Measurements from ENCODE around the gene PBX4. TPM values are rescaled to one million over a fixed set of nuclear protein-coding genes. Genes with fewer than 3 reads are reported as not detected.

Gene PBX4
- total and polyA plus RNA-seq, 2 of the 8 experiments (the other 6 are each of a cell fraction or from before 2014, with no cell fraction given) = 3.4 to 3.8 TPM

DNA sequence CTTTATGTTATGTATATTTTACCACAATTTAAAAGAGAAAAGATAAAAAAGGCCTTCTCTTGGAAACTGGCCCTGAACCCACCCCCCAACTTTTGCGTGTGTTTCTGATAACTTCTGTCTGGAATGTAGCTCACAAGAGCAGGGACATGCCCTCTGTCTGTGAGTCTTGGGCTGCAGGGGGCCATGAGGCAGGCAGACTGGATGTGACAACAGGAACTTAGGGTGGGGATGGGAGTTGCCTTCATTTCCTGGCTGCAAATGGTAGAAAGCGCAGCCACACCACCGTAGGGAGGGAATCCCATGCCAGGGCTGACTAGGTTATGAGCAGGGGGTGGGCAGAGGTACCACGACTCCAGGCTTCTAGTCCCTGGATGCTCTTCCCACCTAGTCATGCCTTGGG, 58.6 kb downstream of the PBX4 start (continued):
- TF ChIP-seq BRCA1 (IDR thresholded peaks at IDR 0.05; ENCODE audit: low read depth, low read length) (no peak), PHF8 (conservative IDR thresholded peaks at IDR 0.05; ENCODE audit: low read depth, low read length) (no peak)
